ENCODE results near the gene PNPLA8.

DNA sequence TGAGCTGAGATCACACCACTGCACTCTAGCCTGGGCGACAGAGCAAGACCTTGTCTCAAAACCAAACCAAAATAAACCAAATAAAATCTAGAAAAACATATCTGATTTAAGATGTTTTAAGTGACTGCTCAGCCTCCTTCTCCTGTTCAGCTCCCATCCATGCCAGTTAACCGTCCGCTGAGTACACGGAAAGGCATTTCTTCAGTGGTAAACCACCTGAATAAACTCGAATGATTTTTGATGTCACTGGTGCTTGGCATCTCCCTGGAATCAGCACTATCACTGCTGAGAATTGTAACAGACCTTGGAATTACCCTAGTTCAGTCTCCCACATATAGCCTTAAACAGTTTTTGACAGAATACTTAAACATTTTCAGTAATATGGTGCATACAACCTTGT lies 45.6 kb downstream of the PNPLA8 start:
- TF ChIP-seq, protein P1, sequence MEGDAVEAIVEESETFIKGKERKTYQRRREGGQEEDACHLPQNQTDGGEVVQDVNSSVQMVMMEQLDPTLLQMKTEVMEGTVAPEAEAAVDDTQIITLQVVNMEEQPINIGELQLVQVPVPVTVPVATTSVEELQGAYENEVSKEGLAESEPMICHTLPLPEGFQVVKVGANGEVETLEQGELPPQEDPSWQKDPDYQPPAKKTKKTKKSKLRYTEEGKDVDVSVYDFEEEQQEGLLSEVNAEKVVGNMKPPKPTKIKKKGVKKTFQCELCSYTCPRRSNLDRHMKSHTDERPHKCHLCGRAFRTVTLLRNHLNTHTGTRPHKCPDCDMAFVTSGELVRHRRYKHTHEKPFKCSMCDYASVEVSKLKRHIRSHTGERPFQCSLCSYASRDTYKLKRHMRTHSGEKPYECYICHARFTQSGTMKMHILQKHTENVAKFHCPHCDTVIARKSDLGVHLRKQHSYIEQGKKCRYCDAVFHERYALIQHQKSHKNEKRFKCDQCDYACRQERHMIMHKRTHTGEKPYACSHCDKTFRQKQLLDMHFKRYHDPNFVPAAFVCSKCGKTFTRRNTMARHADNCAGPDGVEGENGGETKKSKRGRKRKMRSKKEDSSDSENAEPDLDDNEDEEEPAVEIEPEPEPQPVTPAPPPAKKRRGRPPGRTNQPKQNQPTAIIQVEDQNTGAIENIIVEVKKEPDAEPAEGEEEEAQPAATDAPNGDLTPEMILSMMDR (conservative IDR thresholded peaks at IDR 0.05; ENCODE audit: low read depth, low read length) = no peak
- TF ChIP-seq NFE2L2 (IDR thresholded peaks at IDR 0.05; ENCODE audit: low read depth, low read length) (no peak), CEBPB (IDR thresholded peaks at IDR 0.05; ENCODE audit: low read depth, low read length) (no peak), SMC3 (IDR thresholded peaks at IDR 0.05; ENCODE audit: low read depth, low read length) (no peak), RAD21 (IDR thresholded peaks at IDR 0.05; ENCODE audit: low read length) (no peak), POLR2A (IDR thresholded peaks at IDR 0.05; ENCODE audit: low read depth, low read length) (no peak), FOS (IDR thresholded peaks at IDR 0.05; ENCODE audit: low read depth, low read length) (no peak), CHD1 (IDR thresholded peaks at IDR 0.05; ENCODE audit: low read depth, low read length) (no peak), MXI1 (IDR thresholded peaks at IDR 0.05; ENCODE audit: borderline replicate concordance, low read depth, low read length) (no peak), BHLHE40 (IDR thresholded peaks at IDR 0.05; ENCODE audit: low read depth, low read length) (no peak)
- TF ChIP-seq, protein P2, sequence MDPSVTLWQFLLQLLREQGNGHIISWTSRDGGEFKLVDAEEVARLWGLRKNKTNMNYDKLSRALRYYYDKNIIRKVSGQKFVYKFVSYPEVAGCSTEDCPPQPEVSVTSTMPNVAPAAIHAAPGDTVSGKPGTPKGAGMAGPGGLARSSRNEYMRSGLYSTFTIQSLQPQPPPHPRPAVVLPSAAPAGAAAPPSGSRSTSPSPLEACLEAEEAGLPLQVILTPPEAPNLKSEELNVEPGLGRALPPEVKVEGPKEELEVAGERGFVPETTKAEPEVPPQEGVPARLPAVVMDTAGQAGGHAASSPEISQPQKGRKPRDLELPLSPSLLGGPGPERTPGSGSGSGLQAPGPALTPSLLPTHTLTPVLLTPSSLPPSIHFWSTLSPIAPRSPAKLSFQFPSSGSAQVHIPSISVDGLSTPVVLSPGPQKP (IDR thresholded peaks at IDR 0.05; ENCODE audit: borderline replicate concordance, low read depth, low read length) = no peak
- TF ChIP-seq, protein P3, sequence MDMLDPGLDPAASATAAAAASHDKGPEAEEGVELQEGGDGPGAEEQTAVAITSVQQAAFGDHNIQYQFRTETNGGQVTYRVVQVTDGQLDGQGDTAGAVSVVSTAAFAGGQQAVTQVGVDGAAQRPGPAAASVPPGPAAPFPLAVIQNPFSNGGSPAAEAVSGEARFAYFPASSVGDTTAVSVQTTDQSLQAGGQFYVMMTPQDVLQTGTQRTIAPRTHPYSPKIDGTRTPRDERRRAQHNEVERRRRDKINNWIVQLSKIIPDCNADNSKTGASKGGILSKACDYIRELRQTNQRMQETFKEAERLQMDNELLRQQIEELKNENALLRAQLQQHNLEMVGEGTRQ (IDR thresholded peaks at IDR 0.05; ENCODE audit: low read depth, low read length) = no peak

Measured in IMR-90 (cell line).